Ovary (tissue), 3 donors: ENCODE data around the gene NOS3.

ENCODE experiments used
- POLR2A ChIP-seq: fragments of 450-650 bp; IDR thresholded peaks from one replicate; pipeline ENCODE4 v1.6.1; 2017; ENCODE audit warnings: antibody characterized with exemption, mild to moderate bottlenecking, moderate library complexity
- TF ChIP-seq, protein P1 (sequence below), 3 donors: fragments of 450-650 bp in 2 of 3; fragments of 200-600 bp in 1 of 3; IDR thresholded peaks; one replicate each; pipeline versions ENCODE4 v1.5.1 to v1.8.0; 2016 to 2022; ENCODE audit warnings: antibody characterized with exemption in 3 of 3, mild to moderate bottlenecking in 1 of 3
- donor health status: DM: no; HTN: no; CAD: no.

GRCh38 chr7:151056666-151057505, 66.1 kb downstream of the NOS3 start:
- no peak for TF ChIP-seq POLR2A
- TF ChIP-seq, protein P1, sequence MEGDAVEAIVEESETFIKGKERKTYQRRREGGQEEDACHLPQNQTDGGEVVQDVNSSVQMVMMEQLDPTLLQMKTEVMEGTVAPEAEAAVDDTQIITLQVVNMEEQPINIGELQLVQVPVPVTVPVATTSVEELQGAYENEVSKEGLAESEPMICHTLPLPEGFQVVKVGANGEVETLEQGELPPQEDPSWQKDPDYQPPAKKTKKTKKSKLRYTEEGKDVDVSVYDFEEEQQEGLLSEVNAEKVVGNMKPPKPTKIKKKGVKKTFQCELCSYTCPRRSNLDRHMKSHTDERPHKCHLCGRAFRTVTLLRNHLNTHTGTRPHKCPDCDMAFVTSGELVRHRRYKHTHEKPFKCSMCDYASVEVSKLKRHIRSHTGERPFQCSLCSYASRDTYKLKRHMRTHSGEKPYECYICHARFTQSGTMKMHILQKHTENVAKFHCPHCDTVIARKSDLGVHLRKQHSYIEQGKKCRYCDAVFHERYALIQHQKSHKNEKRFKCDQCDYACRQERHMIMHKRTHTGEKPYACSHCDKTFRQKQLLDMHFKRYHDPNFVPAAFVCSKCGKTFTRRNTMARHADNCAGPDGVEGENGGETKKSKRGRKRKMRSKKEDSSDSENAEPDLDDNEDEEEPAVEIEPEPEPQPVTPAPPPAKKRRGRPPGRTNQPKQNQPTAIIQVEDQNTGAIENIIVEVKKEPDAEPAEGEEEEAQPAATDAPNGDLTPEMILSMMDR (IDR thresholded peaks at IDR 0.05) = no peak
